Chondrocyte (in vitro differentiated cells): ENCODE measurements around the gene ADAD2. TPM values are rescaled to one million over a fixed set of nuclear protein-coding genes. Genes with fewer than 3 reads are reported as not detected.

Source experiments
- DNase-seq: peaks from one replicate; pipeline ENCODE4 v3.0.0; 2021; ENCODE audit warnings: mixed read lengths, low spot score
- H3K27ac Mint-ChIP-seq: one replicate; pipeline ENCODE4 v1.8.0; 2021; ENCODE audit warnings: mild to moderate bottlenecking, moderate library complexity, mixed read lengths; ENCODE audit not compliant: unreplicated experiment
- H3K27me3 Mint-ChIP-seq: 2 replicates; pipeline ENCODE4 v1.8.0; 2021; ENCODE audit warnings: low read depth, mixed read lengths
- H3K36me3 Mint-ChIP-seq: 2 replicates; pipeline ENCODE4 v1.8.0; 2021; ENCODE audit warnings: low read depth, mixed read lengths
- H3K4me1 Mint-ChIP-seq: 2 replicates; pipeline ENCODE4 v1.8.0; 2021; ENCODE audit warnings: low read depth, mild to moderate bottlenecking, mixed read lengths
- H3K4me3 Mint-ChIP-seq: one replicate; pipeline ENCODE4 v1.8.0; 2021; ENCODE audit warnings: mild to moderate bottlenecking, moderate library complexity, mixed read lengths; ENCODE audit not compliant: unreplicated experiment
- H3K9me3 Mint-ChIP-seq: 2 replicates; pipeline ENCODE4 v1.8.0; 2021; ENCODE audit warnings: low read depth, mixed read lengths
- total RNA-seq: library from RNA; stranded (reverse); gene quantifications from 3 replicates; pipeline ENCODE4 v1.2.1, GENCODE V29; 2021
- TF ChIP-seq, protein P1 (sequence below): fragments of 200-600 bp; sonication (generic); IDR thresholded peaks from 2 replicates; pipeline ENCODE4 v1.5.0; 2021; ENCODE audit warnings: antibody characterized with exemption, mild to moderate bottlenecking, moderate library complexity

Gene ADAD2
- total RNA-seq, 1 donor from 2014 or later: not detected

- H3K4me3 Mint-ChIP-seq: no peak overlapping the region
- no peaks in the 10 kb centered on the region for H3K4me1 Mint-ChIP-seq
- peaks cover 4% of the 10 kb centered on the region for H3K36me3 Mint-ChIP-seq
- DNase-seq: no peak
- peaks cover 6% of the 10 kb centered on the region for H3K9me3 Mint-ChIP-seq
- peaks cover 68% of the 10 kb centered on the region for H3K27me3 Mint-ChIP-seq
- TF ChIP-seq, protein P1, sequence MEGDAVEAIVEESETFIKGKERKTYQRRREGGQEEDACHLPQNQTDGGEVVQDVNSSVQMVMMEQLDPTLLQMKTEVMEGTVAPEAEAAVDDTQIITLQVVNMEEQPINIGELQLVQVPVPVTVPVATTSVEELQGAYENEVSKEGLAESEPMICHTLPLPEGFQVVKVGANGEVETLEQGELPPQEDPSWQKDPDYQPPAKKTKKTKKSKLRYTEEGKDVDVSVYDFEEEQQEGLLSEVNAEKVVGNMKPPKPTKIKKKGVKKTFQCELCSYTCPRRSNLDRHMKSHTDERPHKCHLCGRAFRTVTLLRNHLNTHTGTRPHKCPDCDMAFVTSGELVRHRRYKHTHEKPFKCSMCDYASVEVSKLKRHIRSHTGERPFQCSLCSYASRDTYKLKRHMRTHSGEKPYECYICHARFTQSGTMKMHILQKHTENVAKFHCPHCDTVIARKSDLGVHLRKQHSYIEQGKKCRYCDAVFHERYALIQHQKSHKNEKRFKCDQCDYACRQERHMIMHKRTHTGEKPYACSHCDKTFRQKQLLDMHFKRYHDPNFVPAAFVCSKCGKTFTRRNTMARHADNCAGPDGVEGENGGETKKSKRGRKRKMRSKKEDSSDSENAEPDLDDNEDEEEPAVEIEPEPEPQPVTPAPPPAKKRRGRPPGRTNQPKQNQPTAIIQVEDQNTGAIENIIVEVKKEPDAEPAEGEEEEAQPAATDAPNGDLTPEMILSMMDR: no peak
- no peak overlapping the region for H3K27ac Mint-ChIP-seq
Measured at GRCh38 chr16:84243732-84244131, 52.8 kb downstream of the ADAD2 start.

DNA sequence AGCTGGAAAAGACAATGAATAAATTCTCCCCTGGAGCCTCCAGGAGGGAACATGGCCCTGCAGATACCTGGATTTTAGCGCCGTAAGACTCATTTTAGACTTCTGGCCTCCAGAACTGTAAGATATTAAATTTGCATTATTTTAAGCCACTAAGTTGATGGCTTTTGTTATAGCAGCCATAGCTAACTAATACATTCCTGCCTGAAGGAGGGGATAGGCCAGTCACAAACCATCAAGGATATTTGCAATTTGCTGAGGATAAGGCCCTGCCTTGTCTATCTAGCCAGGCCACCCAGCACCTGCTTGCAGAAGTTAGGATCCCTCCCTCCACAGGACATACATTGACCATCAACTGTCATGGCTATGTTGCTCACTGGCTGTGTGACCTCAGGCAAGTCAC is 53.8 kb downstream of the ADAD2 start:
- TF ChIP-seq, protein P1: no peak
- H3K27me3 Mint-ChIP-seq: peaks cover 65% of the 10 kb centered on the region

DNA sequence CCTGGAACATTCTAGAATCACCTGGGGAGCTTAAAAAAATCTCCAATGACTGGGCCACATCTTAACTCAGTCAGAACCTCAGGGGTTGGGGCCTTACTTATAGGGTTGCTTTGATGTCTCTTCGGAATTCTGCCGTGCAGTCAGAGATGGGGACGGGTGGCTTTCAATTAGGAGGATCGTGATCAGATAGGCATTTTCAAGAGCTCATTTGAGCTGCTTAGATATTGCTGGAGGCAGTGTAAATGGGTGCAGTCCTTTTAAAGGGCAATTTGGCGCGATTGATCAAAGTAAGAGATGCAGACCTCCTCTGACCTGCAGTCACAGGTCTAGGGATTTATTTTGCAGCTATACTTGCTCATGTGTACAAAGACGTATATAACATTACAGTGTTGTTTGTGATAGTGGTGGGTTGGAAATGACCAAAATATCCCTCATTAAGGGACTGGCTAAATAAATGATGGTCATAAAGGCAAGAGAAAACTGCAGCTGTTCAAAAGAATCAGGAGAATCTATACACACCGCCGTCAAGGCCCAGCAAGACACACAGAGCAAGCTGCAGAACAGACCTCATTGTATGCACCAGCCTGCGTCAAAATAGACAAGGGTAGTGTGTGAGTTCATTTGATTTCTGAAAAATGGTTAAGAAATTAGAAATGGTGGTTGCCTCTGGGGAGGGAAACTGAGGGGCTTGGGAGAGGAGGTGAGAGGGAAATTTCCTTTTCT is 55.2 kb downstream of the ADAD2 start:
- no peak overlapping the region for H3K27ac Mint-ChIP-seq
- no peak for DNase-seq
- no peaks in the 10 kb centered on the region for H3K4me1 Mint-ChIP-seq
- H3K9me3 Mint-ChIP-seq: peaks cover 6% of the 10 kb centered on the region
- peaks cover 61% of the 10 kb centered on the region for H3K27me3 Mint-ChIP-seq
- TF ChIP-seq, protein P1: no peak
- no peak overlapping the region for H3K4me3 Mint-ChIP-seq
- H3K36me3 Mint-ChIP-seq: peaks cover 4% of the 10 kb centered on the region

More for the DNA sequence above, 53.8 kb downstream of the ADAD2 start:
- Mint-ChIP-seq H3K9me3 (peaks cover 6% of the 10 kb centered on the region), H3K36me3 (peaks cover 4% of the 10 kb centered on the region), H3K4me1 (no peaks in the 10 kb centered on the region), H3K27ac (no peak overlapping the region), H3K4me3 (no peak overlapping the region)
- no peak for DNase-seq

DNA sequence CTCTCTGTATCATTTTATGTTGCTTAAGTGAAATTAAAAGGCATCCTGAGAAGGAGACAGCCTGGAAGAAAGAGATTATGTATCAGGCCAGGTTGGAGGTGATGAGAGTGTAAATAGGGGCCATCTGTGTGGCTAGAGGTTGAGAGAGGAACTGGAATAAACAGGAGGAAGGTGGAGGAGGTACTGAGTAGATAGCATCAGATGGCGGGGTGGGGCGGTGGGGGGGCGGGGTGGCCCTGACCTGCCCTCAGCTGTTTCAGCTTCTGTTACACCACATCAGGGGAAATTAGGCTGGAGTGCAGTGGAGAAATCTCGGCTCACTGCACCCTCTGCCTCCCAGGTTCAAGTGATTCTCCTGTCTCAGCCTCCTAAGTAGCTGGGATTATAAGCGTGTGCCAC is 55.7 kb downstream of the ADAD2 start:
- TF ChIP-seq, protein P1: no peak
- Mint-ChIP-seq H3K9me3 (peaks cover 6% of the 10 kb centered on the region), H3K27me3 (peaks cover 61% of the 10 kb centered on the region), H3K4me3 (no peak overlapping the region), H3K36me3 (peaks cover 4% of the 10 kb centered on the region), H3K4me1 (no peaks in the 10 kb centered on the region), H3K27ac (no peak overlapping the region)
- DNase-seq: peak; percentile 1

Other genes with a start within 250 kb of the ADAD2 start
- 1.3 to 2.8 TPM (median 2.5 TPM) in 3 replicates for gene OSGIN1, start 237.9 kb upstream of the ADAD2 start, total RNA-seq
- gene NECAB2, start 222.9 kb upstream of the ADAD2 start, total RNA-seq: 0.40 to 0.72 TPM (median 0.58 TPM) in 3 replicates
- gene SLC38A8, start 148.4 kb upstream of the ADAD2 start, total RNA-seq: not detected in 3 replicates
- 83.7 to 105 TPM (median 88.7 TPM) in 3 replicates for gene MBTPS1, start 74.2 kb upstream of the ADAD2 start, total RNA-seq
- gene HSDL1, start 46.0 kb upstream of the ADAD2 start, total RNA-seq: 15.2 to 25.5 TPM (median 20.8 TPM) in 3 replicates
- gene DNAAF1, start 45.8 kb upstream of the ADAD2 start, total RNA-seq: not detected in 3 replicates
- gene TAF1C, start 4.1 kb upstream of the ADAD2 start, total RNA-seq: 22.2 to 33.9 TPM (median 26.9 TPM) in 3 replicates
- not detected in 3 replicates for gene KCNG4, start 48.9 kb downstream of the ADAD2 start, total RNA-seq
- 3.5 to 5.7 TPM (median 5.6 TPM) in 3 replicates for gene WFDC1, start 103.7 kb downstream of the ADAD2 start, total RNA-seq
- not detected in 3 replicates for gene ATP2C2, start 177.4 kb downstream of the ADAD2 start, total RNA-seq